ENCODE data around the gene PSME2.

GRCh38 chr14:24137529-24138395 lies 8.6 kb downstream of the PSME2 start:
- TF ChIP-seq CTCF (IDR thresholded peaks at IDR 0.05) = no peak
- no peak for TF ChIP-seq POLR2A (IDR thresholded peaks at IDR 0.05)
- TF ChIP-seq POLR2AphosphoS5 (IDR thresholded peaks at IDR 0.05) = no peak
- TF ChIP-seq EP300 (IDR thresholded peaks at IDR 0.05) = no peak
